Endothelial cell (in vitro differentiated cells): Measurements from ENCODE around the gene RAPGEF4. TPM values are rescaled to one million over a fixed set of nuclear protein-coding genes. Genes with fewer than 3 reads are reported as not detected.

Experiments used
- DNase-seq: peaks from one replicate; pipeline ENCODE4 v3.0.0; 2021; ENCODE audit warnings: low spot score
- H3K27ac Mint-ChIP-seq: one replicate; pipeline ENCODE4 v1.8.0; 2021; ENCODE audit warnings: mixed read lengths, inconsistent platforms; ENCODE audit not compliant: unreplicated experiment
- H3K27me3 Mint-ChIP-seq: one replicate; pipeline ENCODE4 v1.8.0; 2021; ENCODE audit warnings: mild to moderate bottlenecking, moderate library complexity, mixed read lengths, inconsistent platforms; ENCODE audit not compliant: unreplicated experiment
- H3K36me3 Mint-ChIP-seq: one replicate; pipeline ENCODE4 v1.8.0; 2021; ENCODE audit warnings: mild to moderate bottlenecking, low read depth, mixed read lengths, inconsistent platforms; ENCODE audit not compliant: unreplicated experiment
- H3K4me1 Mint-ChIP-seq: one replicate; pipeline ENCODE4 v1.8.0; 2021; ENCODE audit warnings: mild to moderate bottlenecking, mixed read lengths, inconsistent platforms; ENCODE audit not compliant: unreplicated experiment
- H3K4me3 Mint-ChIP-seq: one replicate; pipeline ENCODE4 v1.8.0; 2021; ENCODE audit warnings: mild to moderate bottlenecking, mixed read lengths, inconsistent platforms; ENCODE audit not compliant: unreplicated experiment
- H3K9me3 Mint-ChIP-seq: one replicate; pipeline ENCODE4 v1.8.0; 2021; ENCODE audit warnings: mixed read lengths, inconsistent platforms; ENCODE audit not compliant: unreplicated experiment
- CTCF ChIP-seq: fragments of 200-600 bp; sonication (generic); IDR thresholded peaks from one replicate; pipeline ENCODE4 v1.5.0; 2021; ENCODE audit warnings: antibody characterized with exemption; ENCODE audit not compliant: unreplicated experiment
- total RNA-seq: library from RNA; stranded (reverse); fragmentation: NEBNext Ultra II Directional; extraction: Animal tissue kit (Norgen Biotek cat#: 25700); gene quantifications from one replicate; pipeline ENCODE4 v1.2.1, GENCODE V29; 2021; ENCODE audit not compliant: unreplicated experiment

RAPGEF4 gene
- total RNA-seq, 1 donor from 2014 or later: 7.5 TPM

- H3K4me3 Mint-ChIP-seq: no peak overlapping the region
- no peak for DNase-seq
- no peak overlapping the region for H3K27ac Mint-ChIP-seq
- peaks cover 7% of the 10 kb centered on the region for H3K36me3 Mint-ChIP-seq
- H3K27me3 Mint-ChIP-seq: no peaks in the 10 kb centered on the region
- H3K4me1 Mint-ChIP-seq: no peaks in the 10 kb centered on the region
- TF ChIP-seq CTCF: no peak
- H3K9me3 Mint-ChIP-seq: peaks cover 8% of the 10 kb centered on the region
Observed at GRCh38 chr2:172808156-172808555, 72.5 kb downstream of the RAPGEF4 start.

- no peak overlapping the region for H3K27ac Mint-ChIP-seq
Observed at GRCh38 chr2:172811027-172811426, 75.4 kb downstream of the RAPGEF4 start.

GRCh38 chr2:172812158-172812744, 76.6 kb downstream of the RAPGEF4 start:
- no peak for TF ChIP-seq CTCF
- no peak overlapping the region for H3K27ac Mint-ChIP-seq
- H3K4me1 Mint-ChIP-seq: no peaks in the 10 kb centered on the region
- no peaks in the 10 kb centered on the region for H3K36me3 Mint-ChIP-seq
- no peaks in the 10 kb centered on the region for H3K27me3 Mint-ChIP-seq
- H3K4me3 Mint-ChIP-seq: no peak overlapping the region
- DNase-seq: no peak
- no peaks in the 10 kb centered on the region for H3K9me3 Mint-ChIP-seq

More at GRCh38 chr2:172811027-172811426, 75.4 kb downstream of the RAPGEF4 start:
- no peaks in the 10 kb centered on the region for H3K27me3 Mint-ChIP-seq
- no peak for DNase-seq
- no peaks in the 10 kb centered on the region for H3K36me3 Mint-ChIP-seq
- H3K9me3 Mint-ChIP-seq: no peaks in the 10 kb centered on the region
- no peak overlapping the region for H3K4me3 Mint-ChIP-seq
- H3K4me1 Mint-ChIP-seq: no peaks in the 10 kb centered on the region
- TF ChIP-seq CTCF: no peak

DNA sequence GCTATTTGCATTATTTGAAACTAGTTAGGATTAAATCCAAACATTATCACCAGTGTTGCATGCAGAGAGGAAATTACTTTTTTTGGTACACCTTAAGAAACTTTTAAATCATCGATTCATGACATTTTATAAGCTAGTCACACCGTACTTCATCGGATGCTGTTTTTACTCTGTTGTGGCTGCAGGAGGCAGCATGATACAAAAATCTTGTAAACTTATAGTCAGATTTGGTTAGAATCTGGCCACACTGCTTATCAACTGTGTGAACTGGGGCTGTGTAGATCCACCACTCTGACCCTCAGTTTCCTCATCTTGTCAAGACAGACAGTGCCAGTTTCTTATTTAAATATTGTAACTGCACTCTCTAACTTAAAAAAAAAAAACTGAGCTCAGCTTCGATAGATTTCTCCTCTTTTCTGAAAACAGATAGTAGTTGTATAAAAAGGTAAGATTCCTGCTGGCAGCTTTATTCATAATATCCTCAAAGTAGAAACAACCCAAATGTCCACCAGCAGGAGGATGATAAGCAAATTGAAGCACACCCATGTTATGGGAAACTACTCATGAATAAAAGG, 77.8 kb downstream of the RAPGEF4 start:
- peak; percentile 29 for TF ChIP-seq CTCF
- no peak overlapping the region for H3K27ac Mint-ChIP-seq
- H3K9me3 Mint-ChIP-seq: no peaks in the 10 kb centered on the region
- no peaks in the 10 kb centered on the region for H3K4me1 Mint-ChIP-seq
- H3K4me3 Mint-ChIP-seq: no peak overlapping the region
- H3K36me3 Mint-ChIP-seq: no peaks in the 10 kb centered on the region
- H3K27me3 Mint-ChIP-seq: no peaks in the 10 kb centered on the region
- no peak for DNase-seq

DNA sequence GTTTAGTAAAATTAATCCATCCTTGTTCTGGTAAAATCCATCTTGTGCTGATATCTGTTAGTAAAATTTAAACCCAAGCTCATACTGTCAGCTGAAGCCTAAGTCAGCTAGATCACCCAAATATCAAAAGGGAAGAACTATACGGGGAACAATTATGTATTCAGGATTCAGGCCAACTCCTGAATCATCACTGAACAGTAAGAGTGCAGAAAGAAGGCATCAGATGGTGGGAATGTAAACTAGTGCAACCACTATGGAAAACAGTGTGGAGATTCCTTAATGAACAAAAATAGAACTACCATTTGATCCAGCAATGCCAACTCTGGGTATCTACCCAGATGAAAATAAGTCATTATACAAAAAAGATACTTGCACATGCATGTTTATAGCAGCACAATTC, 81.8 kb downstream of the RAPGEF4 start:
- no peak overlapping the region for H3K27ac Mint-ChIP-seq
- H3K4me1 Mint-ChIP-seq: peaks cover 9% of the 10 kb centered on the region
- no peaks in the 10 kb centered on the region for H3K27me3 Mint-ChIP-seq
- H3K36me3 Mint-ChIP-seq: no peaks in the 10 kb centered on the region
- no peak for DNase-seq
- TF ChIP-seq CTCF: no peak
- H3K4me3 Mint-ChIP-seq: no peak overlapping the region
- no peaks in the 10 kb centered on the region for H3K9me3 Mint-ChIP-seq
